GM18858 (cell line): ENCODE measurements around the gene BMP5.

Experiments
- ATAC-seq: cut with Tn5 transposase; IDR thresholded peaks from one replicate; pipeline ENCODE4 v1.9.1; 2021; ENCODE audit not compliant: unreplicated experiment

The BMP5 gene

DNA sequence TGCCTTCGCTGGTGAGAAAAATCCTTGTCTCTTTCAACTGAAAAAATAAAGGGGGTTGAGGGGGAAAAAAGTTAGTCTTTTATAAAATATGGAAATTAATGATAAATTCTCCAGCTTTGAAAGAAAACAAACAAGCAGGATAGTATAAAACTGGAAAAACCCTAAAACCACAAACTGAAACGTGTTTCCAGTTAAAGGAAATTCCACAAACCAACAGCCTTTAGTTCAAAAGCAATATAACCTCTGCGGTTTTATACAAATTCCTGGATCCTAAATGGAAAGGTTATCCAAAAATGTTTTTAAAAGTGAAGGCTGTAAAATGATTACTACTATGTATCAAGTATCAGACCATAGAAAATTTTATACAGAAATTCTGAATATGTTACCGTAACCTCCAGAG, 55.6 kb downstream of the BMP5 start:
- ATAC-seq: no peak

- no peak for ATAC-seq
These were observed 56.9 kb downstream of the BMP5 start for GRCh38 chr6:55818482-55818881.

GRCh38 chr6:55812509-55812908, 62.9 kb downstream of the BMP5 start:
- peak; percentile 38 for ATAC-seq

DNA sequence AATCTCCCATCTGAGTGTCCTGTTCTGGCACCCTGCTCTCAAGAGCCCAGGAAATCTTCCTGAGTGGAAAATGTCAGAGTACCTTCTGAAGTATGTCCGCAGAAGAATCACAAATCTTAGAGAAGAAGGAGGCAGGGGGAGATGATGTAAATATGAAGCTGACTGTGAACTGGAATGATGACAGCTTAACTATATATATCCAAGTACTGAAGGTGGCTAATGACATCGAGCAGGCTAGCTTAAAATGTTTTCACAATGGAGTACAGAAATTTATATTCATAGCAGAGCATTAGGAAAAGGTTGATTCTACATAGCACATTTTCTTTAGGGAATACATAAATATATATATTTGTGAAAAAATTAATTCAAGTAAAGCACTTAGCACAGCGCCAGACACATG, 64.3 kb downstream of the BMP5 start:
- no peak for ATAC-seq

- ATAC-seq: no peak
These were observed 73.1 kb downstream of the BMP5 start for GRCh38 chr6:55802259-55802658.

DNA sequence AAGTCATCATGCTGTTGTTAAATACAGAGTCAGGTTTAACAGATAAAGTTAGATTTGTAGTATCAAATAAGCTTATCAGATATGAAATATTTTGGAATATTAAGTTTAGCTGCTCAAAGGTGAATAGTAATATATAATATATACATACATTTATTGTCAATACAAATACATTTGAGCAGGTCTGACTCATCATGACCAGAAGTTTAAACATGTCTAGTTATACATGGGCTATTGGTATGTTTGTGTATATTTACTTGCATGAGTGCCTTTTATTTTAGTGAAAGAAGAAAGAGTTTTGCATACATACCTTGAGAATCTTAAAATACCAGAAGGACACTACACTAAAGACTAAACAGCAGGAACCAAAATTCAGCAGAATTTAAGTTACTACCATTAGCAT, 76.8 kb downstream of the BMP5 start:
- ATAC-seq: no peak

DNA sequence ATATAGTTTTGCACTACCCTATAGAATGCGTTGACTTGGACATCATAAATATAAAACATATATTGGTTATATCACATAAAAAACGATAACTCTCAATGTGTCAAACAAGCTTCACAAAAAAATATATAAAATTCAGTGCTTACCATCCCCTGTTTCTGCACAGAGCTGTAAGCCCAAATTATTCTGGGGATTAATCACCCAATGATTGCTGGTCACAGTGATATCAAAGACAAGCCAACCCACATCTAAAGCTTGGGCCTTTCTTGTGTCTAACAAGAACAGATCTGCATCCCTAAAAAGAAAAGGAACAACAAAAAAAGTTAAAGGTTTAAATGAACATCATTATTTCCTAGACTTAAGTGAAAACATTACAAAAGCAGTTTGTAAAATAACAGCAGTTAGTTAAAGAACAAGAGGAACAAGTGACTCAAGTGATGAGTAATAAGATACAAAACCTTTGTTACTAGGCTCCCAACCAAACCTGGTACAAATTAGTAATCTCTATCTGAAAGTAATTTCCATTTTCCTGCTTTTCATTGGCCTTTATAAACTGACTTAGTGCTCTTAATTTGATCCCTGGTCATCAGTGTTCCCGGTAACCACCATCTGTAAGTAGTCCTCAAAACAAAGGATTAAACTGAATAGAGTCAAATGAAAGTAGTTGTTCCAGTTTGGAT, 81.1 kb downstream of the BMP5 start:
- ATAC-seq: peak; percentile 39

GRCh38 chr6:55785273-55785672, 90.1 kb downstream of the BMP5 start:
- ATAC-seq: no peak

- ATAC-seq: no peak
These were observed 93.1 kb downstream of the BMP5 start for GRCh38 chr6:55782275-55782674.

DNA sequence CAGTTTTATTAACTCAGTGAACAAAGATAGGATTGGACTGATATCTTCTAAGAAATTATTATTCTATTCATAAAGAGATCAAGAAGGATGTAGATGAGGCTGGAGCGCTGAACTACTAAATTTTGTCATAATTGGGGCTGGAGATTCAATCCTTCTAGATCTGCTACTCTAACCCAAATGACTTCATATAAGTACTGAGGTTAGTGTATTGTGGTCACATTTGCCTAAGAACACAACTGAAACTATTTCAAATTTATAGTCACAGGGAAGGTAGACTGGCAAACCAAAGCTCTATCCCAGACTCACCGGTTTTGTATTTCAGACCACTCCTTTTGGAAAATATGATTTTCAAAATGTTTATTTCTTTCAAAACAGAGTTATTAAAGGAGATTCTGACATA, 96.7 kb downstream of the BMP5 start:
- ATAC-seq: peak; percentile 48

GRCh38 chr6:55777469-55777868, 97.9 kb downstream of the BMP5 start:
- no peak for ATAC-seq

DNA sequence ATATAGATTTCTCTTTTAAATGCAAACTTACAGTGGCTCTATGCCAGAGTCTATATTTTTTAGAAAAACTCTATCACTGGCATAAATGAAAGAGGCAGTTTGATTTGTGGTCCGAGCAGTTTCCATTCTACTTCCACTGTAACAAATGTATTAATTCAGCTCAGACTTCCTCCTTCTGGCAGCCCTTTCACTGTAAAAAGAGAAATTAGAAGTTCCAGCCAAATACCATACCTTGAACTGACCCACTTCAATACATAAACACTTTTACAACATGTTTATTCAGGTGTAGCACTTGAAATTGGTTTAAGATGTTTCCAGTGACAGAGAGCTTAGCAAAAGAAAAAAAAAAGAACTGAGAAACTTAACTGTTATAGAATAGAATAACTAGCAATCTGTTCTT, 99.3 kb downstream of the BMP5 start:
- no peak for ATAC-seq

- ATAC-seq: no peak
These were observed 100.4 kb downstream of the BMP5 start for GRCh38 chr6:55775029-55775318.

- no peak for ATAC-seq
These were observed 100.9 kb downstream of the BMP5 start for GRCh38 chr6:55774286-55775028.

- ATAC-seq: no peak
These were observed 101.7 kb downstream of the BMP5 start for GRCh38 chr6:55773620-55774216.

GRCh38 chr6:55772730-55773129, 102.7 kb downstream of the BMP5 start:
- no peak for ATAC-seq

DNA sequence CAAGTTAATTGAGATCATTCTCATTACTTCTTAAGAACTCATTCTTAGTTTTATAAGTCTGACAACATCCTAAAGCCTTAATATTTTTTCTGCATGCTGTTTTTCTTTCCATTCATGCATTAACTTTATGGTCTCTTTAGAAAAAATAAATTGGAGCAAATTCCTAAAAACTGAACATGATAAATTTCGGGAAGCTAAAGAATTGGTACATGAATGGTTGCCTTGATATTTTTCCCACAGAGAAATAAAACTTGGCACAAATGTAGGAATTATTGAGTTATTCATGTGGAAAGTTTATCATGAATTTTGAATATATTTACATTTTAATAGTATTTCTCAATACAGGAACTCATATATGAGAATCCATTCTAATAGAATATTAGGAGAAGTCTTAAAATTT, 115.9 kb downstream of the BMP5 start:
- no peak for ATAC-seq

DNA sequence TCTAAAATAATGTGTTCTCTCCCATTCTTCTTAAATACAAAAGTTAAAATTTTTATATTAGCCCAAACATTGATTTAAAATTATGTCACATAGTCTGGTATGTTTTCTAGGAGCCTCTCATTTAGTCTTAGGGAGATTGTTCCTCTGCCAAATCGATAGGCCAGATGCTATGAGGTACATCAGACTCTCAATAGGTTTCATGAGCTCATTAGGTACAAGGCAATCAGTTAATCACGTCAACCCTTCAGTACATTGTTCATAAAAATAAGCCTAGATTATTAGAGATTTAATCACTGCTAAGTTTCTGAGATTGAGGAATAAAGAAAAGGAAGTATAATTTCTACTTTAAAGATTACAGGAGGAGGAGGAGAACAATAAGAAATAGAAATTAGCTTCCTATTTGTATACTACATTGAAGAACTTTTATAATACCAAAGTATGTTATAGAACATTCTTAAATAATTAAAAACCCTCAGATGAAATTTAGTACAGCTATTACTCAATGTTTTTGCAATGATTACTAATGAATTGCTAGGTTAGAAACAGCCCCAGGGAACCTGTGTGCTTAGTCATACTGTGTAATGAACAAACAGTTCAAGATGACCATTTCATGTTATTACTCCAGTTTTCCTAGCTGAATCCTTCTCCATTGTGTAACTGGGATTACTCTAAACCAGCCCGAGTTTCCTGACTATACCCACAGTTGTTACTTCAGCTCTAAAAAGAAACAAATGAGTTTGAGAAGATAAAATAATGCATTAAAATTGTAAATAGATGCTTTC, 117.0 kb downstream of the BMP5 start:
- ATAC-seq: no peak

- ATAC-seq: no peak
These were observed 118.8 kb downstream of the BMP5 start for GRCh38 chr6:55756531-55757031.

GRCh38 chr6:55748880-55749279, 126.5 kb downstream of the BMP5 start:
- ATAC-seq: no peak

DNA sequence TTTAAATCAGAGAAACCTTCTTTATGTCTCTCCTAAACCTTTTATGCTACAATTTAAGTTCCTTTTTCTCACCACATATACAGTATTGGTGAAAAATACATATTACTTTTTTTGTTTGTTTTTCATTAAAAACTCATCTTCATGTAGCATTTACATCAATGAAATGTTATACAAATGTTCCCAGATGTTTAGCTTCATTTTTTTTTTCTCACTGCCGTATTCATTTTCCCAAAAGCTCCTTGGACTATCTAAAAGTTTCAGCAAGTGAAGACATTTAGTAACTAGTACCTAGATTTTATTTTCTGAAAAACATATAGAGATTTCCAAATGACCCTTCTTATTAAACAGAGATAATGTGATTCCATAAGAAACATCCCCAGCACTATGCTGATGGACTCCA, 128.9 kb downstream of the BMP5 start:
- no peak for ATAC-seq

- ATAC-seq: no peak
These were observed 141.1 kb downstream of the BMP5 start for GRCh38 chr6:55734256-55734655.
